GM15510 (cell line): Measurements from ENCODE around the gene NAV3.

Experiments used
- POLR2A ChIP-seq: IDR thresholded peaks from 3 replicates; pipeline ENCODE4 v1.6.1; 2011; ENCODE audit warnings: borderline replicate concordance; ENCODE audit not compliant: insufficient read length; ENCODE audit errors: extremely low read depth

NAV3 gene

DNA sequence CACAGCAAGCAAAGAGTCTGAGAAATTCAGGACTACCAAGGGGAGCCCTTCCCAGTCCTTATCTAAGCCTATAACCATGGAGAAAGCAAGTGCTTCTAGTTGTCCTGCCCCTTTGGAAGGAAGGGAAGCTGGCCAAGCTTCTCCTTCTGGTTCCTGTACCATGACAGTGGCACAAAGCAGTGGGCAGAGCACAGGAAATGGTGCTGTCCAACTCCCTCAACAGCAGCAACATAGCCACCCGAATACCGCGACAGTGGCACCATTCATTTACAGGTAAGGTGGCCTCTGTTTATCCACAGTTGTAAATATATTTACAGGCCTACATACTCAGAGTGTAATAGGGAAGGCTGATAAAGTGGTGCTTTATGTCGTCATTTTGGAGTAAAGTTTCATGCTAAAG lies 176.5 kb downstream of the NAV3 start:
- no peak for TF ChIP-seq POLR2A

DNA sequence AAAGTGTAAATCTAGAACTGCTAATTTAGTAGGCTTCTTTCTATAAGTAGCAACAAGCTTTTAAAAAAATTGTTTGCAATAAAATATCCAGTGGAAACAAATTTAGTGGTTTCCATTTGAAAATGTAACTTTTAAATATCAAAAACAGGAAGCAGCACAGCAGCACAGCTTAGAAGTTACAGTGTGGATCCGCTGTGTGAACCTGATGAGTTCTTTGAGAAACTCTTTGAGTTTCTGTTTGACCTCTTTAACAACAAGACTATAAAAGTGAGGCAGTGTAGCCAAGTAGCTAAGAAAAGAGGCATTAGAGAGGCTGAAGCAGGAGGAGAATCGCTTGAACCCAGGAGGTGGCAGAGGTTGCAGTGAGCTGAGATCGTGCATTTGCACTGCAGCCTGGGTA lies 178.3 kb downstream of the NAV3 start:
- TF ChIP-seq POLR2A: no peak

DNA sequence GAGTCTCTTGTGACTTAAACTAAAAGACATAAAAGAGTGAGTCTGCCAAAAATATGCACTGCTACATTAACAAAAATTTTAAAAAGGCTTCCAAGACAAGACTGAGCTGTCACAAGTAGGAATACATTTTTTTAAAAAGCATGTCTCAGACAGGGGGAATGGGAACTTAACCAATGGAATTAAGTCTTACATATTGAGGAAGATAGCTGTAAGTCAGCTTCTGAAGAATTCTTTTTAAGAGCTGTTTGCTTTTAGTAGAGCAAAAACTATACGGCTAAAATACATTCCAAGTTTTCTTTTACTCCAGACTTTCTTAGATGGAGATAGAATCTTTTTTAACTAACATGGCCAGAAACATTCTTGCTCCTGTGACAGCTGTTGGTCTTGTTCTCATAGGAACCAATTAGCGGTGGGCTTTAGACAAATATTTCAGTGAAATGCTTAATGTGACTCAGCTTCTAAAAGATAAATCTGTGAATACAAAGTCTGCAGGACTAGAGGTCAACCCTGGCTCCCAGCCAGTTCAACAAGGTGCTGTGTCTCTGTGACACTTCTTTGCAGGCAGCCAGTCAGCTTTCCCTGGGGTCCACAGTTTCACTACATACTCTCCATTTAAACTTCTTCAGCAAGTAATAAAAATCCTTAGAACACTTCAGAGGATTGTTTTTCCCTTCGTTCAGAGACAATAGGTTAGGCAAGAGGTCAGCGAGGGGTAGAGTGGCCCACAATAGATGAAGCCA lies 187.6 kb downstream of the NAV3 start:
- TF ChIP-seq POLR2A: no peak

DNA sequence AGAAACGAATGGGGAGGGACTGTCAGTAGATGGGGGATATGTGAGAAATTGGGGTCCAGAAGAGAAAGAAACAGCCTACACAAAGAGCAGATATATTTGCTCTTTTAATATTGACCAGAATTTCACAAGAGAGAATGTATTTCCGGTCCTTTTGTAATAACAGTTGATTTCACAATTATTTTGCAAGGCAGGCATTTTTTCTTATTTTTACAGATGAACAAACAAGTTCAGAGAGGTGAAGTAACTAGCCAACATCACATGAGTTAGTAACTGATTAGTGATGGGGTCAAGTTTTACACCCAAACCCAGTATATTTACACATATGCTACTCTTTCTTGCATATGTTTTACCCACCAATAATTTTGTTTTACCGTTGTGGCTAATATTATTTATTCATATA lies 188.2 kb downstream of the NAV3 start:
- TF ChIP-seq POLR2A: no peak

DNA sequence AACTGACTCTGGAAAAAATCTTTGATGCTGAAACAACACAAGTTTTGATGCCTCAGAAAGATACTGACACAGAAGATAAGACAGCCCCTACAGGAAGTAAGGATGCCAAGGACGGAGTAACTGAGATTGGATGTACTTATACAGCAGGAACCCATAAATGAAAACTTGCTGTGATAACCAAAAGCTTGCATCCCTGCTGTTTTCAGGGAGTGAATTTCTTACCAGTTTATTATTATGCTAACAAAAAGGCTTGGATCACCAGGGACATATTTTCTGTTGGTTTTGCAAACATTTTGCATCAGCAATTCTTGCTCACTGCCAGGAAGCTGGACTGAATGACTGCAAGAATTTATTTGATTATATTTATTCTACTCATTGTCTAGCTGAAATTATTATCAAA lies 197.7 kb downstream of the NAV3 start:
- TF ChIP-seq POLR2A: no peak

DNA sequence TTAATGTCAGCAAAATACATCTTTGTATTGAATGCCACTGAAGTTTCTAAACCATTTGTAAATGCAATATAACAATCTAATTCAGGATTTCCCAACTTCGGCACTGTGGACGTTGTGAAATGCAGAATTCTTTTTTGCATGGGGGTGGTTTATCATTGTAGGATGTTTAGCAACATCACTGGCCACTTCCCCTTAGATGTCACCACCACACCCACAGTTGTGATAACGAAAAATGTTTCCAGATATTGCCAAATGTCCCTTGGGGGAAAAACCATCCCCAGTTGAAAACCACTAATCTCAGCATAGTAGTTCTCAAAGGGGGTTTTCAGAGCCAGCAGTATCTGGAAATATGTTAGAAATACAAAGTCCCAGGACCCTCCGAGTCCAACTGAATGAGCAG lies 203.3 kb downstream of the NAV3 start:
- TF ChIP-seq POLR2A: no peak

DNA sequence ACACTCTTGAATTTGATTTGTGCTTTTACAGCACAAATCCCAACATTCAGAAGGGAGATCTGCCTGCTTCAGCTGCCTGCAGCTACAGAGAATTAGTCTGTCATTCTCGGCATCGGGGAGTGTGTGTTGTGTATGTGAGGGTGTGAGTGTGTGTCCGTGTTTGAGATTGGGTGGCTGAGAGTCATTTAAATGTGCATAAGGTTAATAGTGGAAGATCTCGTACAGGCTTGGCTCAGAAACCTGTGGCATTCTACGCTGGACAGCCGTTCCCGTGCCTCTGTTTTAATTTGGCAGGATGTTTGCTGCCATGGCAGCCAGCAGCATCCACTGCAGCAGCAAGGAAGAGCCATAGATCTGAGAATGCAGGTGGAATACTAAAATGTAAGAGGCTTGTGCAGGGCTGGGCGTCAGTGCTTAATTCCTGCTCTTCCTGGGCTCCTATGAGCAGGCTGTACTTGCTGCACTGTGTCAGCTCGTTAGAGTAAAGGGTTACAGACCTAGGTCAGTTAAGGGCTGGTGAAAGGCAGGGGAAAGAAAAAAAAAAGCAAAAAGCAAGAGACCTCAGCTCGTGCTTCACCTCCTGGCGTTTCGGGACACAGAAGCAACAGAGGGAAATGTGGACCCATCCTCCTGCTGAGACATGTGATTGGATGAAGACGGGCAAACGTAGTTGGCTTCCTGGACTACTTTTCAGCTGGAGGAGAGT lies 205.4 kb downstream of the NAV3 start:
- TF ChIP-seq POLR2A: no peak

DNA sequence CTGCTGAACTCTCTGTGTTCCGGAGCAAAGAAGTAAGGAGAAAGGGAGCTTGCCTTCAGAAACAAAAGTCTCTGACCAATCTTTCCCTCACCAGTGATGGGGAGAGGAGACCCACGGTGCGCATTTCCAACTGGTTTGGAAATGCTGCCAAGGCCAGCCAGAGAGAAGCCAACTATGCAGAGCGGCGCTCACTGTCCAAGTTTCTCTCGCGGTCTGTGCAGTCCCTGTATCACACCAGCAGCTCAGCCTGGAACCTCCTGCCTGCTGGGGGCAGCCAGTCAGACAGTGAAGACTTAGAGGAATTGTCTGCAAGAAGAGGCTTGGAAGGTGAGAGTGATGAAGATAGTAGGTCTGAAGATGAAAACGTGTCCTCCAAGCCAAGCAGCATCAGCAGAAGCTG lies 206.2 kb downstream of the NAV3 start:
- no peak for TF ChIP-seq POLR2A

DNA sequence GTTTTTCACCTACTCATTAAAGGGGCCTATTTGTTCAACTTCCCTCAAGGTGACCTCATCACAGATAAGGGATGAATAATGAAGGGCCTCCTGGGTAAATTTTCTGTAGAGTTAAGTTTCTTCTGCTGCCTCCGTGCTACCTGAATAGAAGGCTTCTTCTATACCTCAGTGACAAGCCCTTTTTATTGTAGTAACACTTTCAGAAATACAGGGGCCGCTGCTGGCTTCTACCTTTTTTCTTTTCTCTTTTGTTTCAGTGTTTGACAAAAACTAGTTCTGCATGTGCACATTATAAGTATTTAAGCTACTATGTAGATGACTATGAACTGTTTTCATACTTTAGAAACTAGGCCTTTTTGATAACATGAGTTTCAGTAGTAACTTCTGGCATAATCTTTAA lies 207.0 kb downstream of the NAV3 start:
- TF ChIP-seq POLR2A: no peak

DNA sequence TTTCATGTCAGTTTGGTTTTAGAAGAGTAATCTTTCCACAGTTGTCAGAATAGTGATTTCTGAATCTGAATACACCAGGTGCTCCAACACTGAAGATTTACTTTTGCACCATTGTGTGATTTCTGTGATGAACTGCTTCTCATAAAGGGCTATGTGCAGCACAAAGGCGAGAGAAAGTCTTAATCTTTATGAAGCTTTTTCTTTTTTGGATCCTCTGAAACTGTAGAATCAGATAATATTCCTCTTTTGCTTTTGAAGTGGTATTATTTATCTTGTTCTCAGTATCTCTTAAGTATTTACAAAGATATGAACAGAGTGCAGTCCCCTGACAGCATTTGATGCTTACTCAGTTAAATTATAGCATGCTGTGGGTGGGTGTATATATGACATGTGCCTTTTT lies 207.8 kb downstream of the NAV3 start:
- TF ChIP-seq POLR2A: no peak

DNA sequence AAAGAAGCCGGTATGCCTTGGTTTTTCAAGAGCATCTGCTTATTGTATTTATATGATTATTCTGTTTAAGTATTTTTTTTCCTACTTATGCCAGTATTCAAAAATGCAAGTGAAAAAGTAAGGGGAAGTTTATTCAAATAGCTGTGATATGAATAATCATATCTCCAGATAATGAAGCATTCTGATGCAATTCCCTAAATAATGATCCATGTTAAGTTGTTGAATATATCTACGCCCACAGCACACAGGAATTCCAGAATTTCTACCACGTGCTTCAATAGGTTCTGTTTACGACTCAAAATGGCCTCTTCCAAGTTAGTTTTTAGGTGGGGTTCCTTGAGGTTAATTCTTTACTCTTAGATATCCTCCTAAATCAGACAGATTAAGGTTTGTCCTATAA lies 208.3 kb downstream of the NAV3 start:
- no peak for TF ChIP-seq POLR2A

DNA sequence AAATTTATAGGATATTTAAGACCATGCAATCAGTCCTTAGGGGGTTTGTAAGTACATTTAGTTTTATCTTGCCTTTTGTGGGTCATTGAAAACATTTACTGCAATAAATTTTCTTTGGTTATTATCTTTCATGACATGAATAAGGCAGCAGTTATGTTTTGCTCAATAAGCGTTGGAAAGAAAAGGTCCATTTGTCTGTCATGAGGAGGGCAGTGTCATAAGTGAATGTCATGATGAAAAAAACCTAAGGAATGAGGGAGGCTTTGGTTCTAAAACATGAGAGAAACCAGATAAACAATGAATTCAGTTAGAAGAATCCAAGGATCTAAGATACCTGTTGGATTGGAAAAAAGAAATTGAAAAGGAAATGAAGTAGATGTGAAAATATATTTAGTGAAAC lies 209.4 kb downstream of the NAV3 start:
- no peak for TF ChIP-seq POLR2A

DNA sequence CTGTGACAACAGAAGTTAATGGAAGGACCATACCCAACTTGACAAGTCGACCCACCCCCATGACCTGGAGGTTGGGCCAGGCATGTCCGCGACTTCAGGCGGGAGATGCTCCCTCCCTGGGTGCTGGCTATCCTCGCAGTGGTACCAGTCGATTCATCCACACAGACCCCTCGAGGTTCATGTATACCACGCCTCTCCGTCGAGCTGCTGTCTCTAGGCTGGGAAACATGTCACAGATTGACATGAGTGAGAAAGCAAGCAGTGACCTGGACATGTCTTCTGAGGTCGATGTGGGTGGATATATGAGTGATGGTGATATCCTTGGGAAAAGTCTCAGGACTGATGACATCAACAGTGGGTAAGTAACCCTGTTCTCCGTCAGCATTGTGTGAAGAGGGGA lies 220.1 kb downstream of the NAV3 start:
- no peak for TF ChIP-seq POLR2A

DNA sequence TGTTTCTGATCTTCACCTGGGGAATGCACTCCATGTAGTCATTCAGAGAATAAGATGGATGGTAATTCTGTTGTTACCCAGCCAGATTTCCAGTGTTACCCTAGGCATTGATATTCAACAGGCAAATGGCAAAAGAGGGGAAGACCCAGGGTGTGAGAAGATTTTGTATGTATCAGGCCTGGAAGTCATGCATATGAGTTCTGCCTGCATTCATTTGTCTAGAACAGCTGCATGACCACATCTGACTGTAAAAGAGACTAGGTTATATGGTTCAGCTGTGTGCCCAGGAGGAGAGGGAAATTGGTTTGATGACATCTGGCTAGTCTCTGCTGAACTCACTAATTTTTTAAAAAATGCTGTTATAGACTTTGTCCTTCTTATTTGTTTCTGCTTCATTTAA lies 224.9 kb downstream of the NAV3 start:
- TF ChIP-seq POLR2A: no peak

DNA sequence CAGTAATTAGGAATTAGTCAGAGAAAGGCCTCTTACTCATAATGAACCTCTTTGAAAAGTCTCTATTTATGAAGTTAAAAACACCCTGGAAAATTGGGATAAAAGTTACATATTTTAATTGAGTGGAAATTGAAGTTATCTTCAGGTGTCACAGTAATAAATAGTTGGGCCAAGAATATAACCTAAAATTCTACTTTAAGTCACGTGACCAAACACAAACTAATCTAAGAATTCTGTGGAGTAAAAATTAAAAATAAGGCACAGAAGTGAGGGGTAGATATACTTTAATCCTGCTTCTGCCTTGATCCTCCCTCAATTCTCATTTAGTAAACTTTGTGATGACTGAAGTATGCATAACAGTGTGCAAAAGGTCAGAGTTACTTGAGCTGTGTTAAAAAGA lies 226.4 kb downstream of the NAV3 start:
- TF ChIP-seq POLR2A: no peak

DNA sequence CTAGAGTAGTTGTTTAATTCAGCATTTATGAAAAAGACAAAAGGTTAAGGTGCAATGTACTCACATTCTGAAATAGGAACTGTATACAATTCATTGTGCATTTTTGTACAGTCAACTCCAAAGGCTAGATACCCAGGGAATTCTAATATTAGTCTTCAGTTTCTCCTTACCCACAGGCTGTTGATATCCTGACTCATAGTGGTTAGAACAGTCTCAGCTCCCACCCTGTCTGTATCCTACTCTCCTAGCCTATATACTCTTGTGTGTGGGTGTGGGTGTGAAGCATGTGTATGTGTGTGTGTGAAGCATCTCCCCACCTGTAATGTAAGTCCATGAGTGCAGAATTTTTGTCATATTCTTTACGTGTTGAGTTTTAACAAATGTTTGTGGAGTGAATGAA lies 229.5 kb downstream of the NAV3 start:
- no peak for TF ChIP-seq POLR2A
